Activated naive CD4-positive, alpha-beta T cell treated with anti-CD3 and anti-CD28 coated beads, Interleukin-2, amount 10 ng/mL, durations not matched to agents 7 days and 5 days (primary cell): ENCODE measurements around the gene DYNC1I1.

Experiments
- CTCF ChIA-PET: fragments of 350-600 bp; sonication (Branson Sonifier 250); formaldehyde crosslinking; loops from one replicate; lab custom pipeline; 2021; ENCODE audit warnings: antibody characterized with exemption; lab: Charles Lee
- DNase-seq: peaks from one replicate; pipeline ENCODE4 v3.0.0-alpha.2; 2020
- H3K27ac Mint-ChIP-seq: one replicate; pipeline ENCODE4 v1.8.0; 2021; ENCODE audit warnings: mild to moderate bottlenecking, moderate library complexity, mixed read lengths
- H3K27me3 Mint-ChIP-seq: one replicate; pipeline ENCODE4 v1.8.0; 2021; ENCODE audit warnings: mild to moderate bottlenecking, mixed read lengths
- H3K36me3 Mint-ChIP-seq: one replicate; pipeline ENCODE4 v1.8.0; 2021; ENCODE audit warnings: mixed read lengths
- H3K4me1 Mint-ChIP-seq: one replicate; pipeline ENCODE4 v1.8.0; 2021; ENCODE audit warnings: mixed read lengths
- H3K4me3 Mint-ChIP-seq: one replicate; pipeline ENCODE4 v1.8.0; 2021; ENCODE audit warnings: mild to moderate bottlenecking, moderate library complexity, mixed read lengths
- H3K9me3 Mint-ChIP-seq: one replicate; pipeline ENCODE4 v1.8.0; 2021; ENCODE audit warnings: mixed read lengths

The DYNC1I1 gene

GRCh38 chr7:95957510-95957909, 185.2 kb downstream of the DYNC1I1 start:
- Mint-ChIP-seq H3K27ac (no peak overlapping the region), H3K4me3 (no peak overlapping the region), H3K4me1 (no peaks in the 10 kb centered on the region), H3K9me3 (no peaks in the 10 kb centered on the region), H3K36me3 (no peaks in the 10 kb centered on the region), H3K27me3 (peaks cover 3% of the 10 kb centered on the region)
- CTCF ChIA-PET, result interaction anchor here (1.5 kb wide), 1 partner anchor 42 kb away, joined by 3 read pairs; no protein-coding TSS in a partner anchor
- DNase-seq, result no peak

- CTCF ChIA-PET, result no interaction called here
Measured at GRCh38 chr7:95960706-95961244, 188.4 kb downstream of the DYNC1I1 start.

GRCh38 chr7:95963446-95963990, 191.2 kb downstream of the DYNC1I1 start:
- Mint-ChIP-seq H3K4me1 (no peaks in the 10 kb centered on the region), H3K4me3 (no peak overlapping the region), H3K27me3 (no peaks in the 10 kb centered on the region), H3K27ac (no peak overlapping the region), H3K9me3 (no peaks in the 10 kb centered on the region), H3K36me3 (no peaks in the 10 kb centered on the region)
- DNase-seq, result no peak
- CTCF ChIA-PET, result no interaction called here

More at GRCh38 chr7:95960706-95961244, 188.4 kb downstream of the DYNC1I1 start:
- Mint-ChIP-seq H3K27ac (no peak overlapping the region), H3K4me1 (no peaks in the 10 kb centered on the region), H3K36me3 (no peaks in the 10 kb centered on the region), H3K4me3 (no peak overlapping the region), H3K27me3 (no peaks in the 10 kb centered on the region), H3K9me3 (no peaks in the 10 kb centered on the region)
- no peak for DNase-seq

- Mint-ChIP-seq H3K27me3 (no peaks in the 10 kb centered on the region), H3K9me3 (no peaks in the 10 kb centered on the region), H3K36me3 (no peaks in the 10 kb centered on the region), H3K4me1 (no peaks in the 10 kb centered on the region), H3K4me3 (no peak overlapping the region), H3K27ac (no peak overlapping the region)
- CTCF ChIA-PET, result no interaction called here
- no peak for DNase-seq
Measured at GRCh38 chr7:95971716-95972115, 199.4 kb downstream of the DYNC1I1 start.

GRCh38 chr7:95972523-95972922, 200.2 kb downstream of the DYNC1I1 start:
- H3K36me3 Mint-ChIP-seq, result no peaks in the 10 kb centered on the region
- H3K27ac Mint-ChIP-seq, result no peak overlapping the region
- H3K4me1 Mint-ChIP-seq, result no peaks in the 10 kb centered on the region
- no peak for DNase-seq
- no peak overlapping the region for H3K4me3 Mint-ChIP-seq
- CTCF ChIA-PET, result no interaction called here
- H3K27me3 Mint-ChIP-seq, result no peaks in the 10 kb centered on the region
- H3K9me3 Mint-ChIP-seq, result no peaks in the 10 kb centered on the region

- CTCF ChIA-PET, result no interaction called here
- Mint-ChIP-seq H3K4me1 (no peaks in the 10 kb centered on the region), H3K4me3 (no peak overlapping the region), H3K27ac (no peak overlapping the region), H3K27me3 (no peaks in the 10 kb centered on the region), H3K36me3 (no peaks in the 10 kb centered on the region), H3K9me3 (no peaks in the 10 kb centered on the region)
- no peak for DNase-seq
Measured at GRCh38 chr7:95974108-95974507, 201.8 kb downstream of the DYNC1I1 start.

- Mint-ChIP-seq H3K27ac (no peak overlapping the region), H3K9me3 (no peaks in the 10 kb centered on the region), H3K4me1 (no peaks in the 10 kb centered on the region), H3K4me3 (no peak overlapping the region), H3K36me3 (no peaks in the 10 kb centered on the region), H3K27me3 (no peaks in the 10 kb centered on the region)
- DNase-seq, result no peak
- CTCF ChIA-PET, result no interaction called here
Measured at GRCh38 chr7:95976369-95977060, 204.2 kb downstream of the DYNC1I1 start.

GRCh38 chr7:95977994-95978393, 205.6 kb downstream of the DYNC1I1 start:
- CTCF ChIA-PET, result no interaction called here
- Mint-ChIP-seq H3K27me3 (no peaks in the 10 kb centered on the region), H3K27ac (no peak overlapping the region), H3K9me3 (no peaks in the 10 kb centered on the region), H3K4me1 (no peaks in the 10 kb centered on the region), H3K4me3 (no peak overlapping the region), H3K36me3 (no peaks in the 10 kb centered on the region)
- no peak for DNase-seq

- Mint-ChIP-seq H3K27me3 (no peaks in the 10 kb centered on the region), H3K36me3 (no peaks in the 10 kb centered on the region), H3K4me3 (no peak overlapping the region), H3K27ac (no peak overlapping the region), H3K9me3 (no peaks in the 10 kb centered on the region), H3K4me1 (no peaks in the 10 kb centered on the region)
- DNase-seq, result no peak
- CTCF ChIA-PET, result no interaction called here
Measured at GRCh38 chr7:95980167-95980566, 207.8 kb downstream of the DYNC1I1 start.

GRCh38 chr7:95980706-95981105, 208.4 kb downstream of the DYNC1I1 start:
- H3K9me3 Mint-ChIP-seq, result no peaks in the 10 kb centered on the region
- CTCF ChIA-PET, result no interaction called here

GRCh38 chr7:95986178-95986764, 213.9 kb downstream of the DYNC1I1 start:
- CTCF ChIA-PET, result no interaction called here
- Mint-ChIP-seq H3K36me3 (no peaks in the 10 kb centered on the region), H3K4me1 (no peaks in the 10 kb centered on the region), H3K27me3 (no peaks in the 10 kb centered on the region), H3K9me3 (no peaks in the 10 kb centered on the region), H3K27ac (no peak overlapping the region), H3K4me3 (no peak overlapping the region)
- DNase-seq, result no peak

More at GRCh38 chr7:95980706-95981105, 208.4 kb downstream of the DYNC1I1 start:
- Mint-ChIP-seq H3K27ac (no peak overlapping the region), H3K4me1 (no peaks in the 10 kb centered on the region), H3K36me3 (no peaks in the 10 kb centered on the region), H3K27me3 (no peaks in the 10 kb centered on the region), H3K4me3 (no peak overlapping the region)
- DNase-seq, result no peak

GRCh38 chr7:95989301-95989700, 216.9 kb downstream of the DYNC1I1 start:
- Mint-ChIP-seq H3K27ac (no peak overlapping the region), H3K27me3 (no peaks in the 10 kb centered on the region), H3K4me3 (no peak overlapping the region), H3K9me3 (no peaks in the 10 kb centered on the region), H3K4me1 (no peaks in the 10 kb centered on the region), H3K36me3 (no peaks in the 10 kb centered on the region)
- CTCF ChIA-PET, result no interaction called here
- no peak for DNase-seq

- CTCF ChIA-PET, result no interaction called here
- Mint-ChIP-seq H3K4me3 (no peak overlapping the region), H3K27me3 (no peaks in the 10 kb centered on the region), H3K4me1 (no peaks in the 10 kb centered on the region), H3K36me3 (no peaks in the 10 kb centered on the region), H3K27ac (no peak overlapping the region), H3K9me3 (no peaks in the 10 kb centered on the region)
- no peak for DNase-seq
Measured at GRCh38 chr7:95993380-95993779, 221.0 kb downstream of the DYNC1I1 start.

- CTCF ChIA-PET, result no interaction called here
- DNase-seq, result no peak
- Mint-ChIP-seq H3K4me3 (no peak overlapping the region), H3K36me3 (no peaks in the 10 kb centered on the region), H3K4me1 (no peaks in the 10 kb centered on the region), H3K9me3 (no peaks in the 10 kb centered on the region), H3K27me3 (no peaks in the 10 kb centered on the region), H3K27ac (no peak overlapping the region)
Measured at GRCh38 chr7:95996174-95996573, 223.8 kb downstream of the DYNC1I1 start.

- Mint-ChIP-seq H3K27ac (no peak overlapping the region), H3K27me3 (no peaks in the 10 kb centered on the region), H3K4me1 (no peaks in the 10 kb centered on the region), H3K36me3 (no peaks in the 10 kb centered on the region), H3K4me3 (no peak overlapping the region), H3K9me3 (no peaks in the 10 kb centered on the region)
- no peak for DNase-seq
- CTCF ChIA-PET, result interaction anchor here (0.6 kb wide), 1 partner anchor 1548 kb away, joined by 3 read pairs; no protein-coding TSS in a partner anchor
Measured at GRCh38 chr7:95996886-95997285, 224.5 kb downstream of the DYNC1I1 start.
